Hematopoietic multipotent progenitor cell treated with erythropoietin and hydrocortisone succinate and interleukin-3 and kit ligand, for 17 days (in vitro differentiated cells): ENCODE data around the gene TMC5.
"Not testable (repeated sequence)": the region's sequence is repeated elsewhere in the genome, so short reads cannot be mapped to it uniquely, and the experiment has no call there.

Experiments used
- DNase-seq: peaks from one replicate; pipeline ENCODE4 v3.0.0-alpha.2; 2015; ENCODE audit warnings: low spot score

The TMC5 gene

GRCh38 chr16:19406891-19407491, 10.7 kb upstream of the TMC5 start:
- no peak for DNase-seq

- peak; percentile 51 for DNase-seq
These were observed 7.1 kb upstream of the TMC5 start for GRCh38 chr16:19410435-19411171.

- DNase-seq = no peak
These were observed 6.4 kb upstream of the TMC5 start for GRCh38 chr16:19411298-19411697.

GRCh38 chr16:19412055-19412454, 5.6 kb upstream of the TMC5 start:
- not testable (repeated sequence) for DNase-seq

- DNase-seq = no peak
These were observed 2.2 kb upstream of the TMC5 start for GRCh38 chr16:19415461-19415860.

- no peak for DNase-seq
These were observed 1.8 kb upstream of the TMC5 start for GRCh38 chr16:19415918-19416317.

- DNase-seq = no peak
These were observed 517 bp downstream of the TMC5 start for GRCh38 chr16:19418200-19418599.

GRCh38 chr16:19419698-19420075, 2.0 kb downstream of the TMC5 start:
- no peak for DNase-seq

- DNase-seq = no peak
These were observed 6.8 kb downstream of the TMC5 start for GRCh38 chr16:19424478-19424877.

GRCh38 chr16:19430345-19430744, 12.7 kb downstream of the TMC5 start:
- DNase-seq = no peak

- DNase-seq = no peak
These were observed 14.1 kb downstream of the TMC5 start for GRCh38 chr16:19431636-19432340.

GRCh38 chr16:19432429-19432828, 14.7 kb downstream of the TMC5 start:
- no peak for DNase-seq

- DNase-seq = no peak
These were observed 16.9 kb downstream of the TMC5 start for GRCh38 chr16:19434584-19434983.

- DNase-seq = no peak
These were observed 18.9 kb downstream of the TMC5 start for GRCh38 chr16:19436540-19436939.

- no peak for DNase-seq
These were observed 19.6 kb downstream of the TMC5 start for GRCh38 chr16:19437280-19437679.

- no peak for DNase-seq
These were observed 21.1 kb downstream of the TMC5 start for GRCh38 chr16:19438739-19439138.

- no peak for DNase-seq
These were observed 21.8 kb downstream of the TMC5 start for GRCh38 chr16:19439483-19439882.

GRCh38 chr16:19443659-19444058, 26.0 kb downstream of the TMC5 start:
- DNase-seq = no peak

- DNase-seq = no peak
These were observed 28.7 kb downstream of the TMC5 start for GRCh38 chr16:19446300-19446846.

GRCh38 chr16:19446886-19447285, 29.2 kb downstream of the TMC5 start:
- DNase-seq = no peak

- no peak for DNase-seq
These were observed 32.5 kb downstream of the TMC5 start for GRCh38 chr16:19450186-19450585.

GRCh38 chr16:19458722-19459379, 41.2 kb downstream of the TMC5 start:
- no peak for DNase-seq
